NCI-H748 (cell line): Measurements from ENCODE around the gene SEC23IP.
"Not testable (repeated sequence)": the region's sequence is repeated elsewhere in the genome, so short reads cannot be mapped to it uniquely, and the experiment has no call there.

Source experiments
- DNase-seq: peaks from one replicate; lab custom pipeline; 2025; ENCODE audit not compliant: unreplicated experiment; lab: John Stamatoyannopoulos, UW

SEC23IP gene

DNA sequence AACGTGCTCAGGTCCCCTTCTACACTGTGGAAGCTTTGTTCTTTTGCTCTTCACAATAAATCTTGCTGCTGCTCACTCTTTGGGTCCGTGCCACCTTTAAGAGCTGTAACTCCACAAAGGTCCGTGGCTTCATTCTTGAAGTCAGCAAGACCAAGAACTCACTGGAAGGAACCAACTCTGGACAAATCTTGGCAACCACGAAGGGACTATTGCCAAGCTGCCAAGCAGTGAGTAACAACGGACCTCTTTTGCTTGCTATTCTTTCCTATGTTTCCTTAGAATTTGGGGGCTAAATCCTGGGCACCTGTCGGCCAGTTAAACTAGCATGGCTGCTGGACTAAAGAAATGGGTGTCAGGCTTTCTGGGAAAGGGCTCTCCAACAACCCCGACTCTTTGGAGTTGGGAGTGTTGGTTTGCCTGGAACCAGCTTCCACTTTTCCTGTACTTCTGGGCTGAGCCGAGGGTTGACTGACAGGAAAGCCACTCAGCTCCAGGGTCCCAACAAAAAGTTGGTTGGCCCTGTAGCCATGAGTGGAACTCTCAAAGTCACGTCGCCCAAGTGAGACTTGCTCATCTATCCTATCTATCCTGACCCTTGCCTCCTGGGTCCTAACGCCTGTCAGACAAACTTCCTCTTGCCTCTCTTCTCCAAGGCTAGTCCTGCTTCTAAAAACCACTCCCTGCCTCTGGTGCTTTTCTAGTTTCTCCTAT is 8.5 kb upstream of the SEC23IP start:
- not testable (repeated sequence) for DNase-seq

DNA sequence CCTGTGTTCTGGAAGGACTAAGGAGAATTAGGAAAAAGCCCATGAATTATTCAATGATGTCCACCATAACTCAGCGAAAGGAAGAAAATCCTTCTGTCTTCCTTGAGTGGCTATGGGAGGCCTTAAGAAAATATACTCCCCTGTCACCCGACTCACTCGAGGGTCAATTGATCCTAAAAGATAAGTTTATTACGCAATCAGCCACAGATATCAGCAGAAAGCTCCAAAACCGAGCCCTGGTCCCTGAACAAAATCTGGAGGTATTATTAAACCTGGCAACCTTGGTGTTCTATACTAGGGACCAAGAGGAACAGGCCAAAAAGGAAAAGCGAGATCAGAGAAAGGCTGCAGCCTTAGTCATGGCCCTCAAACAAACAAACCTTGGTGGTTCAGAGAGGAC is 6.5 kb upstream of the SEC23IP start:
- not testable (repeated sequence) for DNase-seq

DNA sequence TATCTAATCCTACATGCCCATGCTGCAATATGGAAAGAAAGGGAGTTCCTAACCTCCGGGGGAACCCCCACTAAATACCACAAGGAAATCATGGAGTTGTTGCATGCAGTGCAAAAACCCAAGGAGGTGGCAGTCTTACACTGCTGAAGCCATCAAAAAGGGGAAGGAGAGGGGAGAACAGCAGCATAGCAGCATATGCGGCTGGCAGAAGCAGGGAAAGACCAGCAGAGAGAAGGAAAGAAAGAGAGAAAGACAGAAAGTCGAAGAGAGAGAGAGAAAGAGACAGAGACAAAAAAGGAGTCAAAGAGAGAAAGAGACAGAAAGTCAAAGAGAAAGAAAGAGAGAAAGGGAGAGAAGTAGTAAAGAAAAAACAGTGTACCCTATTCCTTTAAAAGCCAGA is 3.8 kb upstream of the SEC23IP start:
- not testable (repeated sequence) for DNase-seq

DNA sequence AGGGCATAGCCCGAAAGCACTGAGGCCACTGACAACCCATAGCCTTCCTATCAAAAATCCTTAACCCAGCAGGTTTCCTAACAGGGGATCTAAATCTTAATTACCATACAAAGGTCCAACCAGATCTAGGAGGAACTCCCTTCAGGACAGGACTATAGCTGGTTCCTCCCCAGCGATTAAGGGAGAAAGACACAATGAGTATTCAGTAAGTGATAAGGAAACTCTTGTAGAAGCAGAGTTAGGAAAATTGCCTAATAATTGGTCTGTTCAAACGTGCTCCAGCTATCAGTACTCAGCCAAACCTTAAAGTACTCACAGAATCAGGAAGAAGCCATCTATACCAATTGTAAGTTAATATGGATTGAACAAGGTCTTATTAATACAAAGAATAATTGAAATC is 3.3 kb upstream of the SEC23IP start:
- DNase-seq: not testable (repeated sequence)

DNA sequence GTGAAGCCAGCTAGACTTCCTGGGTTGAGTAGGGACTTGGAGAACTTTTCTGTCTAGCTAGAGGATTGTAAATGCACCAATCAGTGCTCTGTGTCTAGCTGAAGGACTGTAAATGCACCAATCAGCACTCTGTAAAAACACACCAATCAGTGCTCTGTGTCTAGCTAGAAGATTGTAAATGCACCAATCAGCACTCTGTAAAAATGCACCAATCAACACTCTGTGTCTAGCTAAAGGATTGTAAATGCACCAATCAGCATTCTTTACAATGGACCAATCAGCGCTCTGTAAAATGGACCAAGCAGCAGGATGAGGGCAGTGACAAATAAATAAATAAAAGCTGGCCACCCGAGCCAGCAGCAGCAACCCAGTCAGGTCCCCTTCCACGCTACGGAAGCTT is 2.2 kb upstream of the SEC23IP start:
- not testable (repeated sequence) for DNase-seq

DNA sequence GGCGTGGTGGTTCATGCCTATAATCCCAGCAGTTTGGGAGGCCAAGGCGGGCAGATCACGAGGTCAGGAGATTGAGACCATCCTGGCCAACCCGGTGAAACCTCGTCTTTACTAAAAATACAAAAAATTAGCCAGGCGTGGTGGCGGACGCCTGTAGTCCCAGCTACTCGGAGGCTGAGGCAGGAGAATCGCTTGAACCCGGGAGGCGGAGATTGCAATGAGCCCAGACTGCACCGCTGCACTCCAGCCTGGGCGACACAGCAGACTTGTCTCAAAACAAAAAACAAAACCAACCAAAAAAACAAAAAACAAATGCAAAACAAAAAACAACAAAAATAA is 712 bp upstream of the SEC23IP start:
- not testable (repeated sequence) for DNase-seq

DNA sequence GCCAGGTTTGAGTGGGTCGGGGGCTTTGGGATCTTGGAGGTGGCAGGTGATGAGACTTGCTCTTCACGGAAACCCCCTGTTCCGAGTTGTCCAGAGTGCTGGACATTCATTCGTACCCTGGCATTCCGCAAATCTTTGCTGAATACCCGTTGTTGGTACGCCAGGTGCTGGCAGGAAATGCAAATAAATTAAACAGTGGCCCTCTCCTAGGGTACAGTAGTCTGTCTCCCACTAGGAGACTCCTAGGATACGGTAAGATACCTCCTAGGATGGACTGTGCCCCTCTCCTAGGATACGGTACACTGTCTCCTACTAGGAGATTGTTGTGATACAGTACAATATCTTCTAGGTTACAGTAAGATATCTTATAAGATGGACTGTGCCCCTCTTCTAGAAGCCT is 544 bp downstream of the SEC23IP start:
- peak; percentile 5 for DNase-seq

DNA sequence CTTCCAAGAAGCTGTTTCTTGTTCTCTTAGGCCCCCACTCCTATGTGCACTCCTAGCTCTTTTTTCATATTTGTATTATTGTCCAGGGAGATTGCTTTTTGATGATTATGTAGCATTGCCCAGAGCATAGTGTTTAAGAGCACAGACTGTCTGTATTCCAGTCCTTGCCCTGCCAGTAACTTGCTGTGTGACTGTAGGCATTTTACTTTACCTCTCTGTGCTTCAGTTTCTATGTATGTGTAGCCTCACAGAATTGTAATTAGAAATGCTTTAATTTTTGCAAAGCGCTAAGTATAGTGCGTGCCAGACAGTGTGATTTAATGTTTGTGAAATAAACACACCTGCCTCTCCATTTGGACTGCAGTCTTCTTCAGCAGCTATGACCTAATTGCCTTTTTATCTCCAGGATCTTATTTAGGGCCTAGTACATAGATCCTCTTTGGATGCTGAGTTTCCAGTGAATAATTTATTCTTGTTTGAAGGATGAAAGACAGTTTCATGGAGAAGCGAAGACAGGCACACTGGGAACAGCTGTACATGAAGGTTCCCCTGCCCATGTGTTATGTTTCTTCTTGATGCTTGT is 1.4 kb downstream of the SEC23IP start:
- DNase-seq: no peak

DNA sequence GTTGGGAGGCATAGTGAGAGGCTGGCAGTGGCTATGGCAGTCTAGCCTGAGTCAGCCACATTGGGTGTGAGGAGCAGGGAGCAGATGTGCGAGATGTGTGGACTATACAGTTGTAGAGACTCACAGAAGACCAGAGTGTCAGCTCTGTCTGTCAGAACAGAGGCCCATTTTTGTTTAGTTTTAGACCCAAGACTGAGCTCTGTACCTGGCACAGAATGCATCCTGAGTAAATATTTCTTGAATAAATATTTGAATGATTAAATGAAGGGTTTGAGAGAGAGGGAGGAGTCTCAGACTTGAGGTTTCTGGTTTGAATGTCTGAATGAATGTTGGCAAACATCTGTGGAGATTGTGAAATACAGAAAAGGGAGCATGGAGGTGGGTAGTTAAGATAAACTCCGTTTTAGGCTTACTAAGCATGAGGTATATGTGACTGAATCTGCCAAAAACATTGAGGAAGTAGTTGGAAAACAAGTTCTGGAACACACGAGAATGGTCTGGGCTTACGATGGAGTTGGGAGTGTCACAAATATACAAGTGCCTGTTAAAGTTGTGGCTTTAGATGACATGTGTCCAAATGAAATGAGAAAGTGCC is 3.6 kb downstream of the SEC23IP start:
- no peak for DNase-seq

DNA sequence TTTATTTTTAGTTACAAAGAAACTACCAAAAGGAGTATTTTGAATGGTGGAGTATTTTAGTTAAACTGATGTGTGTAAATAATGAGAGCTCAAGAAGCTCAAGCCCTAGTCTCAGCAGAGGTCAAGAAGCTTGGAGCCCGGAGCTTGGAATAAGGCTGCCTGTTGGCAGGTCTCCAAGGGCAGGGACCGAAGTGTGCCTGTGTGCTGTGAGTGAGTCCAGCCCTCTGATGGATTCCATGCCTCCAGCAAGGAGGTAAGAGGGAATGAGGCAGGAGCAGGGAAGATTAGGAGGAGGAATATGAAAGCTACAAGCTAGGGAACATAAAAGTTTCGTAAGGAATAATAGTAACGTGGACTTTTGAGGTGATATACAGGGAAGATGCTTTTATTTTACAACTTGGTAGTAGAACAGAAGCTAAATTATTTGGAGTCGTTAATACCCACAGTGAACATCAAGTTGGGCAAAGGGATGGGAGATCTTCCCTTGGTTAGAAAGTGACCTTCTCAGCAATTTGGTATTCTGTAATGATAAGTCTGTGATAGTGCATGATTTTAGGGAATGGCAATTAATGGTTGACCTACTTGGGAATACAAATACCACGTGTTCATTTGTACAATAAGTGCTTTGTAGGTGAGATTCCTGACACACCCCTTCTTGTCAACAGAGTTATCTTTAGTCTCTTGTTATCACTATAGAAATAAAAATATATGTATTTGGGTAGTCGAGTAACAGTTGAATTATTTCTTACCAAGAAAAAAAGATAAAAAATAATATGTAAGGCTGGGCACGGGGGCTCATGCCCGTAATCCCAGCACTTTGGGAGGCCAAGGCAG is 4.6 kb downstream of the SEC23IP start:
- DNase-seq: peak; percentile 0

DNA sequence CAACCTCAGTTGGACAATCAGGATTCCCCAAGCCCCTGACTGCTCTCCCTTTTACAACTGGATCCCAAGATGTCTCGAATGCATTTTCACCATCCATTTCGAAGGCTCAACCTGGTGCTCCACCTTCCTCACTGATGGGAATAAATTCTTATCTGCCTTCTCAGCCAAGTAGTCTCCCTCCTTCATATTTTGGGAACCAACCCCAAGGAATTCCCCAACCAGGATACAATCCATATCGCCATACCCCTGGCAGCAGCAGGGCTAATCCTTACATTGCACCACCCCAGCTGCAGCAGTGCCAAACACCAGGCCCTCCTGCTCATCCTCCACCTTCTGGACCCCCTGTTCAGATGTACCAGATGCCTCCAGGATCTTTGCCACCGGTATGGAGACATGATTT is 6.0 kb downstream of the SEC23IP start:
- DNase-seq: no peak

DNA sequence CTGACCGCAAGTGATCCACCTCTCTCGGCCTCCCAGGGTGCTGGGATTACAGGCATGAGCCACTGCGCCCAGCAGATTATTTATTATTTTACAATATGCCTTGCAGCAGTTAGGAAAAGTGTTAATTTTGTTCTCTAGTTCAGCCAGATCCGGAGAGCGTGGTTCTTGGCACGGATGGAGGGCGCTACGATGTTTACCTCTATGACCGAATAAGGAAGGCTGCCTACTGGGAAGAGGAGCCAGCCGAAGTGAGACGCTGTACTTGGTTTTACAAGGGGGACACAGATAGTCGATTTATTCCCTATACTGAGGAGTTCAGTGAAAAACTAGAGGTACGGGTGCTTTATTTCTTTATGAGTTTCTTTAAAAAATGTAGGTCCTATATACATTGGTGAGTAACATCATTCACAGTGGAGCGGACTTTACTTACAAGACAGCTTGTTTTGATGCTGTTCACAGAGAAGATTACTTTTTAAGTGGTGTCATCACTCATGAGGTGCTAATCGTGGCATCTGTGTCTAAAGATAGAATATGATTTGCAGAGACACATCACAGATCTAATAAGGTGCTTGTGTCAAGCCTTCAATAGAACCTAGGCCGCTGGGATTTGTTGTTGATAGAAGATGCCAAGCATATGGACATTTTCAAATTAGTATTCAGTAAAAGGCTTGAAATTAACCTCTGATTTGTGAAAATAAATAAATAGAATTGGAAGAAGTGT is 11.6 kb downstream of the SEC23IP start:
- DNase-seq: no peak

DNA sequence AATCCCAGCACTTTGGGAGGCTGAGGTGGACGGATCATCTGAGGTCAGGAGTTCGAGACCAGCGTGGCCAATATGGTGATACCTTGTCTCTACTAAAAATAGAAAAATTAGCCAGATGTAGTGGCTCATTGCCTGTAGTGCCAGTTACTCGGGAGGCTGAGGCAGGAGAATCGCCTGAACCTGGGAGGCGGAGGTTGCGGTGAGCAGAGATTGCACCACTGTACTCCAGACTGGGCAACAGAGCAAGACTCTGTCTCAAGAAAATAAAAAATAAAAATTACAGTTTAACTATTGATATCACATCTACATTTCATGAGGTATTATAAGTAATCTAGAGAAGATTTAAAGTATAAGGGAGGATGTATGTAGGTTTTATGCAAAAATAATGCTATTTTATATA is 15.2 kb downstream of the SEC23IP start:
- DNase-seq: not testable (repeated sequence)

DNA sequence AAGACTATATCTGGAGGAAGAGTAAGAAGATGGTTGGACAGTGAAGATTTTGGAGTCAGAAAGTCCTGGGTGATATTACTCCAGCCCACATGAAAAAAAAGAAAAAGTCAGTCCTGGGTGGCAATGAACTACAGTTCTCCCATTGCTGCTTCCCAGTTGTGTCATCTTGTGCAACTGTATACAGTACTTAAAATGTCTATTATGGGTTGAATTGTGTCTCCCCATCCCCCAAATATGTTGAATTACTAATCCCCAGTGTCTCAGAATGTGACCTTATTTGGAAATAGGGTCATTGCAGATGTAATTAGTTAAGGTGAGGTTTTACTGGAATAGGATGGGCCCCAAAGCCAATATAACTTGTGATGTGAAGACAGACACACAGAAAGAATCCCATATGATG is 15.6 kb downstream of the SEC23IP start:
- DNase-seq: no peak

DNA sequence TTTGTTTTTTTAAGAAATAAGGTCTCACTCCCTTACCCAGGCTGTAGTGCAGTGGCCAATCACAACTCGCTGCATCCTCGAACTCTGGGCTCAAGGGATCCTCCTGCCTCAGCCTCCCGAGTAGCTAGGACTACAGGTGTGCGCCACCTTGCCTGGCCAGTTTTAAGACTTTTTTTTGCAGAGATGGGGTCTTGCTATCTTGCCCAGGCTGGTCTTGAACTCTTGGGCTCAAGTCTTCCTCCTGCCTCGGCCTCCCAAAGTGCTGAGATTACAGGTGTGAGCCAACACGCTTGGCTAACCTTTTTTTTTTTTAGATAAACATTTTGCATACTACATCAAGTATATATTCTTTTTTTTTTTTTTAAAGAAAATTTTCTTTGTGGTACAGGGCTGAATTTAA is 18.2 kb downstream of the SEC23IP start:
- DNase-seq: no peak

DNA sequence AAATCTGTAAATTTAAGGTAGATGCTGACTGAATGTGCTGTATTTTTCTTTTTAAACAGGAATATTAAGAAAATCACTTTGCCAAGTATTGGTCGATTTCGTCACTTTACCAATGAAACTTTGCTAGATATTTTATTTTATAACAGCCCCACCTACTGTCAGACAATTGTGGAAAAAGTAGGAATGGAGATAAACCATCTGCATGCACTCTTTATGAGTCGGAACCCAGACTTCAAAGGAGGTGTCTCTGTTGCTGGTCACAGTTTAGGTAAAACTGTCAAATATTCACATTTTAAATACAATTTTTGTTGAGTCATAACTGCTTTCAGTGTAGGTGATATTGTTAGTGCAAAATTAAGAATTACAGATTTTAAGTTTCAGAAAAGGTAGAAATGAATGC is 25.2 kb downstream of the SEC23IP start:
- DNase-seq: no peak

DNA sequence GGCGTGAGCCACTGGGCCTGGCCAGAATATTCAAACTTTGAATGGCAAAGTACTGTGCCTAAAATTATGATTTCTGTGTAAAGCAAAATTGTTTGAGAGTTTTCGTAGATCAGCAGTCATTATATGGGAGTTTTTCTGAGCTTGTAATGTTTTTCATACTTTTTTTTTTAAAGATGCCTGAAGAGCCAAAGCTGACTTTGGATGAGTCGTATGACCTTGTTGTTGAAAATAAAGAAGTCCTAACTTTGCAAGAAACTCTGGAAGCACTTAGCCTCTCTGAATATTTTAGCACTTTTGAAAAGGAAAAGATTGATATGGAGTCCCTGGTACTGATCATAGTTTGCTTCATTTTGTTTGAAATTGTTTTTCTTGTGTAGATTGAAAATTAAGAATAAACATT is 26.7 kb downstream of the SEC23IP start:
- DNase-seq: no peak

DNA sequence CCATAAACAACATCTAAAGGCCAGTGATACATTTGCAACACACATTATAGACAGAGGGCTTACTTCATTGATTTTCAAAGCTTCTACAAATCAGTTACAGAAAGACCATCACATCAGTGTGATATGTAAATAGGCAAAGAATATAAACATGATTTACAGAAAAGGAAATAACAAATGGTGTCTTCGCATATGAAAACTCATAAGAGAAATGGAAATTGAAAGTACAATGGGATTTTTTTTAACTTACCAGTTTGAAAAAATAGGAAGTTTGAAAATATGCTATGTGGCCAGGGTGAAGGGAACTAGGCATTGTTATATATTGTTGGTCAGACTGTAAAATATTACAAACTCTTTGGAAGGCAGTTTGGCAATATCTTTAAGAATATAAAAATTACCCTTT is 27.3 kb downstream of the SEC23IP start:
- no peak for DNase-seq

DNA sequence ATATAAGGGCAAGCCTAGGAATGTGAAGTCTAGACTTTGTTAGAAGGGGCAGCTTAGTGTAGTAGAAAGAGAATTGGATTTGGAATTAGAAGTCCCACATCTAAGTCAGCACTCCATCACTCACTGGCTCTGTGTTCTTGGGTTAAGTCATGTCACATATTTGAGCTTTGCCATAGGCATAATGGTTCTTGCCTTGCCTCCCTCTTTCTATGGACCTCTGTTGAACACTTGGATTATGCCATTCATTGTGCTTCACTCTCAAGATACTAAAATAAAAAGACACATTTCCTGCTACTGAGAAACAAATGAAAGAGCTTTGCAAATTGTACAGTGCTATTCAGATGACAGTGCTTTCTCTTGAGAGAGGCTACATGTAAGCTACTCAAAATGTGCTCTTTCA is 35.9 kb downstream of the SEC23IP start:
- no peak for DNase-seq

DNA sequence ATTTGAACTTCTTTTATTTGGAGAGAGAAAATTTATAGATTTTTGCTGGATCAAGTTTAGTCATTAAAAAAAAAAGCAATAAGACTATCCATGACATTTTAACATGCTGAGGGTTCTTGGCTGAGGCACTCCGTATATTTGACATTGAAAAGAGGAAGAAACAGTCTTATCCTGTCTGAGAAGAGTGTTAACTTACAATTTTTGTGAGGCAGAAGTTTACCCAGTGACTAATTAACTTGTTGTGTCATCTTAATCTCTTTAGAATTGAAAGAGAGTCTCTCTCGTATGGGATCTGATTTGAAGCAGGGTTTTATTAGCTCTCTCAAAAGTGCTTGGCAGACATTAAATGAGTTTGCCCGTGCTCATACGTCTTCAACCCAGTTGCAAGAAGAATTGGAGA is 39.3 kb downstream of the SEC23IP start:
- no peak for DNase-seq

DNA sequence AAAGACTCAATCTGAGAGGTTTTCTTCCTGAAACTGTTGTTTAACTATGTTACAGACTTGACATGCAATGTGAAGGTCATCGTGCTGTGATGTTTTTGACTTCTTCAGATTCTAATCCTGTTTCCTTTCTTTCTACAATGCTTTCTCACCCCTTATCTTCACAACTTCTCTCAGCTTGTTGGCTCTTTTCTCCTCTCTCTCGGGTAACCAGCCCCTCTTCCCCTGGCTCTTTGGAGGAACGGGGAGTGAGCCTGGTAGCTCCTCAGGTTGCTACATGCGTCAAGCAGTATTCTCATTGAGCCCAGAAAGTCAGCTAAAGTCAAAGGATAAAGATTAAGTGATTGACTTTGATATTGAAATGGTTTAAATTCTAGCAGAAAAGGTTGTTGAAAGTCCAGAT is 40.1 kb downstream of the SEC23IP start:
- DNase-seq: no peak
